Measurements from ENCODE around the gene FNDC3B. TPM values are rescaled to one million over a fixed set of nuclear protein-coding genes. Genes with fewer than 3 reads are reported as not detected.
A peak's percentile ranks its signal among the peaks of the same experiment; 100 is the strongest.

The FNDC3B gene
- total and polyA plus RNA-seq, 4 donors, result 13.3 to 175 (median 100) TPM

- Histone ChIP-seq H3K27me3 (ENCODE audit: control insufficient read depth in 3 of 3, insufficient read depth in 3 of 3, low read length in 2 of 3) (no peaks in the 10 kb centered on the region), H3K27ac (ENCODE audit: low read depth in 1 of 2, low read length in 1 of 2) (peak overlapping the region; percentile 18 to 58), H3K36me3 (ENCODE audit: control insufficient read depth in 4 of 4, insufficient read depth in 4 of 4, low read length in 4 of 4) (no peaks in the 10 kb centered on the region), H3K4me1 (ENCODE audit: control insufficient read depth in 5 of 5, insufficient read depth in 5 of 5, low read length in 5 of 5) (peaks cover 7 to 36% (median 12%) of the 10 kb centered on the region in 5 donors), H3K9ac (ENCODE audit: insufficient read depth in 1 of 2, low read length in 2 of 2) (no peak overlapping the region), H3K9me3 (ENCODE audit: control insufficient read depth in 4 of 4, insufficient read depth in 3 of 4, low read length in 3 of 4) (no peaks in the 10 kb centered on the region), H3K4me3 (no peak overlapping the region)
- no peak for ATAC-seq (ENCODE audit: insufficient read depth, low FRiP score)
- DNase-seq, result no peak
- 36 to 52% methylated on average over 5 of the region's 5 CpGs for WGBS, 2 donors
- TF ChIP-seq CTCF (IDR thresholded peaks at IDR 0.05; ENCODE audit: control extremely low read depth, extremely low read depth), result no peak
Observed at GRCh38 chr3:172102123-172102882, 62.9 kb downstream of the FNDC3B start.

GRCh38 chr3:172102883-172103310 is 63.5 kb downstream of the FNDC3B start:
- H3K27ac ChIP-seq (ENCODE audit: low read depth in 1 of 2, low read length in 1 of 2), result no peak overlapping the region

GRCh38 chr3:172103724-172104123 is 64.3 kb downstream of the FNDC3B start:
- Histone ChIP-seq H3K36me3 (ENCODE audit: control insufficient read depth in 4 of 4, insufficient read depth in 4 of 4, low read length in 4 of 4) (no peaks in the 10 kb centered on the region), H3K9ac (ENCODE audit: insufficient read depth in 1 of 2, low read length in 2 of 2) (peak overlapping the region in 1 of 2 donors; percentile 4), H3K27ac (ENCODE audit: low read depth in 1 of 2, low read length in 1 of 2) (peak overlapping the region in 1 of 2 donors; percentile 81), H3K4me1 (ENCODE audit: control insufficient read depth in 5 of 5, insufficient read depth in 5 of 5, low read length in 5 of 5) (peaks cover 8 to 32% (median 12%) of the 10 kb centered on the region in 5 donors), H3K27me3 (ENCODE audit: control insufficient read depth in 3 of 3, insufficient read depth in 3 of 3, low read length in 2 of 3) (no peaks in the 10 kb centered on the region), H3K9me3 (ENCODE audit: control insufficient read depth in 4 of 4, insufficient read depth in 3 of 4, low read length in 3 of 4) (no peaks in the 10 kb centered on the region), H3K4me3 (no peak overlapping the region)
- TF ChIP-seq CTCF (IDR thresholded peaks at IDR 0.05; ENCODE audit: control extremely low read depth, extremely low read depth), result no peak
- DNase-seq, result peak in 2 of 3 donors; percentile 46 to 57
- peak; percentile 57 for ATAC-seq (ENCODE audit: insufficient read depth, low FRiP score)
- WGBS, 2 donors, result 46 to 80% methylated on average over 2 of the region's 2 CpGs

More at GRCh38 chr3:172102883-172103310, 63.5 kb downstream of the FNDC3B start:
- ATAC-seq (ENCODE audit: insufficient read depth, low FRiP score) (no peak), DNase-seq (no peak)
- H3K4me1 ChIP-seq (ENCODE audit: control insufficient read depth in 5 of 5, insufficient read depth in 5 of 5, low read length in 5 of 5), result peaks cover 9 to 36% (median 12%) of the 10 kb centered on the region in 5 donors
- no peaks in the 10 kb centered on the region for H3K27me3 ChIP-seq (ENCODE audit: control insufficient read depth in 3 of 3, insufficient read depth in 3 of 3, low read length in 2 of 3)
- no peak overlapping the region for H3K4me3 ChIP-seq
- WGBS, 2 donors, result 52 to 76% methylated on average over 3 of the region's 3 CpGs
- no peak overlapping the region for H3K9ac ChIP-seq (ENCODE audit: insufficient read depth in 1 of 2, low read length in 2 of 2)
- H3K9me3 ChIP-seq (ENCODE audit: control insufficient read depth in 4 of 4, insufficient read depth in 3 of 4, low read length in 3 of 4), result no peaks in the 10 kb centered on the region
- TF ChIP-seq CTCF (IDR thresholded peaks at IDR 0.05; ENCODE audit: control extremely low read depth, extremely low read depth), result no peak
- H3K36me3 ChIP-seq (ENCODE audit: control insufficient read depth in 4 of 4, insufficient read depth in 4 of 4, low read length in 4 of 4), result no peaks in the 10 kb centered on the region

Measured in lung (tissue), 12 donors.